IPS-11a (cell line): ENCODE measurements around the gene SLC22A3.
"Not testable (repeated sequence)": the region's sequence is repeated elsewhere in the genome, so short reads cannot be mapped to it uniquely, and the experiment has no call there.

Source experiments
- H3K4me3 ChIP-seq: one replicate; pipeline ENCODE4 v1.5.1; 2013; ENCODE audit warnings: low read depth, low read length, control low read depth

SLC22A3 gene

DNA sequence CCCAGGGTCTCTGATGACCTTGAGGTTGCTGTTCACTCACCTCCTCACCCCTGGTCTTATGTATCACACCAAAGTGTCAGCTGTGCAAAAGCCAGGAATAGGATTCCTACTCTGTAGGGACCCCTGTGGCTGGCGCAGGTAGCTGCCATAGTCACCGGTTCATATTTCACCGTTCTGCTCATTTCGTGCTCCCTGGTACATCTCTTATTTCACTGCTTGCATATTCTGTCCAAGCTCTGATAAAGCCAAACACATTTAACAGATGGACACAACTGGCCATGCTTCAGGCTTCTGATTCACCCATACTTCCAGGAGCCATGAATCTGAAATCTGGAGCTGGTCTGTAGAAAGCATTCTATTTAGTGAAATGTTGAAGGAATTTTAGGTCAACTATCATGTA, 20.5 kb downstream of the SLC22A3 start:
- H3K4me3 ChIP-seq = no peak overlapping the region

GRCh38 chr6:160373601-160374000, 25.4 kb downstream of the SLC22A3 start:
- H3K4me3 ChIP-seq = not testable (repeated sequence)

DNA sequence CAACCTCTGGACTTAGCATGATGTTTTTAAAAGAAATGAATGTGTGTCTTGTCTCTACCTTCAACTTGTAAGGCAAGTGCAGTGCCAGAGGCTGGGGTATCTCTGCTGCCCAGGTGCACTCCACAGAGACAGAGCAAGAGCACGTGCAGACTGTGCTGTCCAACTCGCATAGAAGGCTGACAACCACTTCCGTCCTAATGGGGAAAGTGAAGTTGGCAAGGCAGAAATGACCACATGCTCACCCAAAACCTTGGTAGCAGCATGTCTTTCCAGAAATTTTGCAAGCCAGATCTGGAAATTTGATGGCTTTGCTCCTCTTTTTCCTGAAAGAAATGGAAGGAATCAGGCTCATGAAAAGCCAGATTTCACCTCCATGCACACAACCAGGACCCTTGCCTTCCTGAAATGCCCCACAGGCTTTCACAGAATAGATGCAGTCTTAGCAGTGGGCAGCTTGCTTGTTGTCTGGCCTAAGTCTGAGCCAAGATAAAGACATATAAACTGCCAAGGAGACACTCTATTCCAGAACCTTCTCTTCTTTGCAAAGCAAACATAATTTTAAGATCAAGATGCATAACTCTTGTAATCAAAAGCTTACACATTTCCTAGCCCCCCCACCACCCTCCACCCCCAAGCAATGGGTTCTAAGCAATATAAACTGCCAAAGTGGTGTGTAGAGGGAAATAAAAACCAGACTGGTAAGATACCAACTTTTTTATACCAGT, 26.8 kb downstream of the SLC22A3 start:
- H3K4me3 ChIP-seq = no peak overlapping the region

DNA sequence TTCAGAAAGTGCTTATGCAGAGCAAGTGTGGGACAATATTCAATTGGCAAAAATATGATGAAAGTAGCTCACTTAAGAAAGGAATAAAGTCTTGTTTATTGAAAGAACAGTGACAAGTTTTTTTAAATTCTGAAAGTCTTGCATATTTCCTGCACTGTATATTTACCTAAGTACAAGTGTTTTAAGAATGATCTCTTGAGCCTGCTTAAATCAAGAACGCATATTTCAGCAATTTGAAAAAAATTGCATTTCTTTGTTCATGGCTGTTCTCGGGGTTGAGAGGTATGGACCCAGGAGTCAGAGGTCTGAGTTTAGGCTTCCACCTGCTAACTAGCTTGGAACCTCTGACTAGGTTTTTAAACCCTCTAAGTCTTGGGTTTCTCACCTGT, 27.4 kb downstream of the SLC22A3 start:
- H3K4me3 ChIP-seq = no peak overlapping the region

DNA sequence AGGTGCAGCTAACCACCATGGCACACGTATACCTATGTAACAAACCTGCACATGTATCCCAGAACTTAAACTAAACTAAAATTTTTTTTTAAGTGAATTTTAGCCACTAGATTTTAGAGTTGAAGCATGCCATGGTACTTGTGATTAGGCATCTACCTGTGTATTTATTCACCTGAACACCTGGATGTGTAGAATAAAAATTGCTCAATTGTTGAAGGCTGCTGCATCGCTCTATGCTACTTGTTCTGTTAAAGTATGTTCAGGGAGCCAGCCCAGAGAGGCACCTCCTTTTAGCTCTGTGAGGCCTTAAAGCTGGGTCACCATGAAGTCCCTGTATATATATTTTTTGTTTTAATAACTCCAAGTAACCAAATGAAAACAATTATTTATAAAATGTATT, 28.3 kb downstream of the SLC22A3 start:
- H3K4me3 ChIP-seq = no peak overlapping the region

GRCh38 chr6:160378218-160378617, 30.0 kb downstream of the SLC22A3 start:
- H3K4me3 ChIP-seq = no peak overlapping the region

- H3K4me3 ChIP-seq = no peak overlapping the region
Observed at GRCh38 chr6:160378882-160379281, 30.7 kb downstream of the SLC22A3 start.

DNA sequence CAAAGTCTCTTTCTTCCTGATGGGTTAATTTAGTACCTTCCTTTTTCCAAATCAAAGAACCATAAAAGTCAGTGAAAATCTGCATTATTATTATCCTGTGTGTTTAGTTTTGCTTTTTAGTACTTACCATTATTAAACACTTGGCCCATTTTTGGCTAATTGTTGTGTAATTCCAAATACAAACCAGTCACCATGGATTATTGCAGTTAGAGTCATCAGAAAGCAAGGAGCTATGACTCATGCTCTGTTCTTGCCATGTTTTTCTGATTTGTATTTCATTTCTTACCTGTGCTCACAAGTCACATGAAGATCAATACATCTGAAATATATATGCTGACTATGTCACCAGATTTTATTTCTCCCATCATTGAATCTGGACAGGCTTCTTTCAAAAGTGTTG, 31.3 kb downstream of the SLC22A3 start:
- H3K4me3 ChIP-seq = no peak overlapping the region

- no peak overlapping the region for H3K4me3 ChIP-seq
Observed at GRCh38 chr6:160382946-160383345, 34.8 kb downstream of the SLC22A3 start.

DNA sequence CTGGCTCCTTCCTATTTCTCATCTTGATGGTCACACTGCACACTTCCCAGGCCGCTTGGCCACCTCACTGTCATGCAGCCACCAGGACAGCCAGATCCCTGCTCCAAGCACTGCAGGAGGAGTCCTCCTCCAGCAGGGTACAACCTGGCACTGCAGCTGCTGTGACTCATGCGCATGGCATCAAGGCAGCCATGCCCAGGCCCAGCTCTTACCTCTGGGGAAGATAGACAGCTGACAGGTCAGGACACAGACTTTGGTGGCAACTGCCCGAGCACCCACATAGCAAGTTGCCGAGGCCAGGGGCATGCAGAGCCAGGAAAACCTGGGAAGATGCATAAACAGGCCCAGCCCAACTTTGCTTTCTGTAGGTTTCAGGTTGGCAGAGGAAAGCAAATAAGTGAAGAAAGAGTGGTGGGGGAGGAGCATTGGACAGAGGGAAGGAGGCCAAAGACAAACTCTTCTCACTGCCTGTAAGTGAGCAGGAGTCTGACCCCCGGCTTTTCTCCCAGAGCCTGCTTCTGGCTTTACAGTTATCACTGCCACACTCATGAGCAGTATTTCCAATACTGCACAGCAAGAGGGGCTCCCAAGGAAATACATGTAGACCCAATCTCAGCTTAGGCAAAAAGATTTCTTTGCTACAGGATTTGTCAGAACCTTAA, 38.8 kb downstream of the SLC22A3 start:
- no peak overlapping the region for H3K4me3 ChIP-seq

DNA sequence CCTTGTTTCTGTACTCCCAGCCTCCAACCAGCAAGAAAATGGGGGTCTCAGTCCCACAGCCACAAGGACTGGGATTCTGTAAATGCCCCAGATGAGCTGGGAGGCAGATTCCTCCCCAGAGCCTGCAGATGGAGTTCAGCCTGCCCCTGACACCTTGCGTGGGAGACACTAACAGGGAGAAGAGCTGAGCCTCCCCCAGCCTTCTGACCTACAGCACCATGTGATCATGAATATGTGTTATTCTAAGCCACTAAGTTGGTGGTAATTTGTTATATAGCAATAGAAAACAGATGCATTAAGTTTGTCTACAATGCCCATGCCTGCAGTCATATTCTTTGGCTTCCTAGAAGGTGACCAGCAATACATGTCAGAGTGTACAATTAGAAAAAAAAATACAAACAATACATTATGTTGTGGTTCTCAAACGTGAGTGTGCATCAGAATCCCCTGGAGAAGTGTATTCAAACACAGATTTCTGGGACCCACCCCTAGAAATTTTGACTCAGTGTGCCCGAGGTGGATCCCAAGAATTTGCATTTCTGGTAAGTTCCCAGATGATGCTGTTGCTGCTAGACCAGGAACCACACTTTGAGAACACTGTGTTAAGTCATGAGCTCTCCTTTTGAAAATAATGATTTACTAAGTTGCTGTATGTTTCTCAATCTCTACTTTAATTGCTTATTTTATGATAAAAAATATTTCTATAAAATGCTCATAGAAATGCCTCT, 39.9 kb downstream of the SLC22A3 start:
- H3K4me3 ChIP-seq = no peak overlapping the region

DNA sequence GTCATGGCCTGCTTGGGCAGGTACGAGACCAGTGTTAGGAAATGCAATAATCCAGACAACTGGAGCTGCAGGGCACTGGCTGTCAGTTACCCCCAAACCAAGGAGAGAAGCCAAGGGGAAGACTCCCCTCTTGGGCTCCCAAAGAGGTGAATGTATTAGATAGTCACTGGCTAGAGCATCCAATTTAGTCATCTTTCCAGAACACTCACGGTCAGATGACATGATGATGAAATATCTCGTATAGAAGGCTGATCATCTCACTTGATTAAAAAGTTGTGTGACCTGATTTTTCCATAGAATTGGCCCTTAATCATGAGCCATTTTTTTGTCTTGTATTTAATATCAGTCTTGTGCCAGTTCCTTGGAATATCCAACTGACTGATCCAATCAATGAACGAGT, 40.7 kb downstream of the SLC22A3 start:
- H3K4me3 ChIP-seq = no peak overlapping the region

GRCh38 chr6:160391419-160392116, 43.4 kb downstream of the SLC22A3 start:
- H3K4me3 ChIP-seq = no peak overlapping the region

DNA sequence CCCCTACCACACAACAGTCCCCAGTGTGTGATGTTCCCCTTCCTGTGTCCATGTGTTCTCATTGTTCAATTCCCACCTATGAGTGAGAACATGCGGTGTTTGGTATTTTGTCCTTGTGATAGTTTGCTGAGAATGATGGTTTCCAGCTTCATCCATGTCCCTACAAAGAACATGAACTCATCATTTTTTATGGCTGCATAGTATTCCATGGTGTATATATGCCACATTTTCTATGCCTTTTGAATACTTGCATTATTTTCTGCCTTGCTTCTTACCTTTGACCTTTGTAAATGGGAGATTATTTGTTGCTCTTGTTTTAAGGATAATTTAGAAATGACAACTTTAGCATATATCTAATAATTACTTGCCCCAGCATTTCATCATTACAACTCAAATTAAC, 45.3 kb downstream of the SLC22A3 start:
- not testable (repeated sequence) for H3K4me3 ChIP-seq

GRCh38 chr6:160393891-160394653, 45.9 kb downstream of the SLC22A3 start:
- no peak overlapping the region for H3K4me3 ChIP-seq

- no peak overlapping the region for H3K4me3 ChIP-seq
Observed at GRCh38 chr6:160394654-160395035, 46.5 kb downstream of the SLC22A3 start.

GRCh38 chr6:160395187-160395586, 47.0 kb downstream of the SLC22A3 start:
- no peak overlapping the region for H3K4me3 ChIP-seq

- H3K4me3 ChIP-seq = no peak overlapping the region
Observed at GRCh38 chr6:160396292-160396691, 48.1 kb downstream of the SLC22A3 start.

DNA sequence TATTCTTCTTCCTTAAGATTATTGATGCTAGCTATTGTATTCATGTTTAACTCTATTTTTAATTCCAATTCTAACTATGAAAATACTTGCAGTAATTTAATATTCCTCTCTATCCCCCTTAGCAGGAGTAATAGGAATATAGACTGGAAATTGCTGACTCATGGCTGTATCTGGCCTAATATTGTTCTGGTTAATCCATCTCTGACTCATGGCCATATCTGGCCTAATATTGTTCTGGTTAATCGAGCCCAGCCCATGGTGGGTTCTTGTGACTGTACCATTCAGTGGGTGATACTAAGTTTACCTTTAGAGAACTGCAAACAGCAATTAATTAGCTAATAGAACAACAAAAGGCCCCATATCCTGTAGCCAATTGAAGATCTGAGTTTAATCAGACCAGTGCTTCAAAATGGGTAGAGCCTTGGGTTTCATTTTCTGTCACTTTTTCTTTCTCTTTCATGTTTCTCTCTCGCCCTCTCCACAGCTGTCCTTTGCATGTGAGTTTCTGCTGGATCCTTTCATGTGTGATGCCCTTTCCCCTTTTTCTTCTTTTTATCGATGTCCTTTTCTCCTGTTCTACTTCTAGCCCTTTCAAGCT, 50.6 kb downstream of the SLC22A3 start:
- H3K4me3 ChIP-seq = no peak overlapping the region

GRCh38 chr6:160400446-160400845, 52.3 kb downstream of the SLC22A3 start:
- no peak overlapping the region for H3K4me3 ChIP-seq
